HG03571 (cell line): ENCODE measurements around the gene COL6A5.
"Not testable (repeated sequence)": the region's sequence is repeated elsewhere in the genome, so short reads cannot be mapped to it uniquely, and the experiment has no call there.

ENCODE experiments used
- ATAC-seq: cut with Tn5 transposase; IDR thresholded peaks from one replicate; pipeline ENCODE4 v1.9.1; 2021; ENCODE audit not compliant: unreplicated experiment

The COL6A5 gene

DNA sequence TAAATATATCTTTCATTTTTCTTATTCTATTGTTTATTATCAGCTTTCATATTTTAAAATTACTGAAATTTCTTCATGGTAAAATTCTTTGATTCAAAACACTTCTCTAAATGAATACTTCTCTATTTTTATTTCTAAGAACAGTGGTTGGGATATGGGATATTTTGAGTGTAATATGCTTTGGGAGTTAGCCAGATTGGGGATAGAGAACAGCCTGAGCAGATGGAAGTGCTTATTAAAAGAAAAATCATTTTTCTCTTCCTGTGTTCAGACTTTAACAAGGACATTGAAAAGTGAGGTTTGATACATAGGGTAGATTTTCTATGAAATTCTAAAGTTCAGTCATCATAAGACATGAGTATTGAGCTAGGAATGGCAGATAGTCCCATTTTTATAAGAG is 84.8 kb downstream of the COL6A5 start:
- no peak for ATAC-seq

- not testable (repeated sequence) for ATAC-seq
Observed at GRCh38 chr3:130432086-130432485, 86.6 kb downstream of the COL6A5 start.

- no peak for ATAC-seq
Observed at GRCh38 chr3:130433306-130433705, 87.8 kb downstream of the COL6A5 start.

DNA sequence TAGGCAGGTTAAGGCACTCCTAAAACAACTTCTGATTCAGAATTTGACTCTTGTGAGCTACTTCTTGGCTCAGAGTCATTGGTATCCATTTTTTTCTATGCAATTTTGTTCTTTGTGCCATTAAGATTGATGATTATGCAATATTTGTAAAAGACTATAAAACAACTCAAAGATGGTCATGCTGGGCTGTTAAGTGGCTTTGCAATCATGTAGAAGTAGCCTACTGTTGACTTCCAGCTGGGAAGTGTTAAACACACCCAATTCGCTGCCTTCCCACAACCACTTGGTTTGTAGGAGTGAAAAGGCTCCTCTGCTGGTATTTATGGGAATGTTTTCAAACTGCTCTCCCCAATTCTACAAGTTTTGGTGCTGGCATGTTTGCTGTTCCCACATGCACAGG is 96.8 kb downstream of the COL6A5 start:
- no peak for ATAC-seq

DNA sequence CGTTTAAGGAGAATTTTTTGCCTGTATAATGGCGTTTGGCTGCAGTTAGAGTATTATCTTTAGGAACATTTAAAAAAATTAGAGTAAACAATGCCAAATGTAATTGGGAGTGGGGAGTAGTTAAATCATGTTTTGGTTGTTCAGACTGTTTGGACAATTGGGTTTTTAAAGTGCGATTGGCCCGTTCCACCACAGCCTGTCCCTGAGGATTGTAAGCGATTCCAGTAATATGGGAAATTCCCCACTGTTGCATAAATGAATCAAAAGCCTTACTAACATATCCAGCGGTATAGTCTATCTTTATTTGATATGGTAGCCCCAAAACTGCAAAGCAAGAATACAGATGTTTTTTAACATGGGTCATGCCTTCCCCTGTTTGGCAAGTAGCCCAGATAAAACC is 101.4 kb downstream of the COL6A5 start:
- not testable (repeated sequence) for ATAC-seq

DNA sequence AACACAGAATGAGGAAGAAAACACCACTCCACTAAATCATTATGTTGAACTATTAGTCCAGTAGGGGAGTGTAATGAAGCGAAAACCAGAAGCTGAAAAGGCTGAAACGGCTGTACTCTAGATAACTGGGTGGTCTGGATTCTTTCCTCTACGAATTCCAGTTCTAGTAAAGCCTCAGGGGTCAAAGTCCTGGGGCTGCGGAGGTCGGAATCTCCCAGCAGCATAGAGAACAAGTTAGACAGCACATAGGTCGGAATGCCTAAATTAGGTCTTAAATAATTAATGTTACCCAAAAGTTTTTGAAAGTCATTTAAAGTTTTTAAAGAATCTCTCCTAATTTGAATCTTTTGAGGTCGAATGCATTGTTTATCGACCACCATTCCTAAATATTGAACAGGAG is 102.7 kb downstream of the COL6A5 start:
- not testable (repeated sequence) for ATAC-seq

- ATAC-seq, result no peak
Observed at GRCh38 chr3:130456540-130456939, 111.1 kb downstream of the COL6A5 start.

- ATAC-seq, result no peak
Observed at GRCh38 chr3:130457671-130458070, 112.2 kb downstream of the COL6A5 start.

DNA sequence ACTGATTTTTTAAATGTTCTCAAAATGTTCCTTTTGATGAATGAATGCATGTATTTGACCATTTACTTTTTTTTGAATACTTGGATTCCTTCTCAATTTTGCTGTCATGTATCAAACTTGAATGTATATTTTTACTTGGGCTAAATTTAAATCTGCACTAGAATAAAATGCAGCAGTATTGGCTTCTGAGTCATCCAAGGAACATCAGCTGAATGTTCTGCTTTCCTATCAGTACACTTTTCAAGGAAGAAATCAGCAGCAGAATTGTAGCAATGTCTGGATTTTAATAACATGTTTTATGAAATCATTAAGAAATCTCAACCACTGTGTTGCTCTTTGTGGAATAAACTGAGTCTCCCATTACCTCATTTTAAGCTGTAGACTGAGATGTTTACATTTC is 114.5 kb downstream of the COL6A5 start:
- ATAC-seq, result no peak

- ATAC-seq, result no peak
Observed at GRCh38 chr3:130462089-130462488, 116.6 kb downstream of the COL6A5 start.

DNA sequence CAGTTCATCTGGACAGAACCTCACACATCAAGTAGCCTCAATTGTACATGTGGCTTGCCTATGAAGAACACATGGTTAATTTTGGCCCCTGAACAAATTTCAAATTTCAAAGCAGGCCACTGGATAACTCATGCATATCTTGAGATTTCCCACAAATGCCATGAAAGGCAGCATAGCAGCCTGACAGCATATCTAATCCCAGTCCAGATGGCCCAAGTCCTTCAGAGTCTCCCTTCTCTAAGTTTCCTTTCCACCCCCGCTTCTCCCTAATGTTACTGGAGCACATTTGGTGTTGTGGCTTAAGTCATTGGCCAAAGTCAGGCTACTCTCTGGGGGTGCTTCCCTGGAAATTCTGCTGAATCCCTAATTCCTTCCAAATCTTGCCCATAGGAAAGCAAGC is 117.7 kb downstream of the COL6A5 start:
- ATAC-seq, result no peak

- ATAC-seq, result no peak
Observed at GRCh38 chr3:130465521-130465920, 120.0 kb downstream of the COL6A5 start.

DNA sequence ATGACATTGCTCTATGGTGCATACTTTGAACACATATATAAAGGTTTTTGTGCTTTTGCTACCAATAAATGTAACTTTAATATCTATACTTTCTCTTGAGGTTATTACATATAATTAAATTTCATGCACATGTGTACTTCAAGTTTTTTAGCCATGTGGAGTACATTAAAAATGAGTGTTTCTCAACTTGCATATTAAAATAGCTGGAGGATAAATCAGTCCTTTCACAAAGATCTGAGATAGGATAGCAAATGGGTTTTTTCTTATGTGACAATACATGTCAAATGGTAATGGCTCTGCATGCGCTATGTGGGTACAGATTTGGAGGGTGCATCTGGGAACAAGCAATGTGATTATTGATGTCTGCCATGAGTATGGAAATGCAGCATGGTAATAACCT is 122.8 kb downstream of the COL6A5 start:
- ATAC-seq, result no peak

GRCh38 chr3:130470126-130470525 is 124.7 kb downstream of the COL6A5 start:
- no peak for ATAC-seq

- no peak for ATAC-seq
Observed at GRCh38 chr3:130473416-130473815, 127.9 kb downstream of the COL6A5 start.

GRCh38 chr3:130480736-130481135 is 135.3 kb downstream of the COL6A5 start:
- ATAC-seq, result no peak

DNA sequence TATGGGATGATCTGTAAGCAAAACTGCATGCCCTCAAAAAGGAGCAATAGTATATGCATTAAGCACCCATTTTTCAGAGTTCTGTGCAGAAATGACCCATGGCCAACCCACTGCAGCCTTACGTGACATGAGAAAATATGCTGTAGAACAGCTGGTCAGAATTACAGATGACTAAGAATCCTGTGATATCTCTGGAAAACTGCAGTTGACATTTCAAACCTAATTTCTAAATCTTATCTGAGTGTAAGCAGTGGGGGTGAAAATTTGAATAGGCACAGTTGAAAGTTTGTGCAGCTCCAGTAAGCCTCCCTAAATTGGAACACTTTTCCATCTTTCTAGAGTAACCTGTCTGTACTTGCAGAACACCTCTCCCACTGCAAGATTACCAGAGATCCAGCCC is 142.8 kb downstream of the COL6A5 start:
- no peak for ATAC-seq

GRCh38 chr3:130488769-130489450 is 143.4 kb downstream of the COL6A5 start:
- no peak for ATAC-seq

- ATAC-seq, result no peak
Observed at GRCh38 chr3:130490241-130490640, 144.8 kb downstream of the COL6A5 start.

DNA sequence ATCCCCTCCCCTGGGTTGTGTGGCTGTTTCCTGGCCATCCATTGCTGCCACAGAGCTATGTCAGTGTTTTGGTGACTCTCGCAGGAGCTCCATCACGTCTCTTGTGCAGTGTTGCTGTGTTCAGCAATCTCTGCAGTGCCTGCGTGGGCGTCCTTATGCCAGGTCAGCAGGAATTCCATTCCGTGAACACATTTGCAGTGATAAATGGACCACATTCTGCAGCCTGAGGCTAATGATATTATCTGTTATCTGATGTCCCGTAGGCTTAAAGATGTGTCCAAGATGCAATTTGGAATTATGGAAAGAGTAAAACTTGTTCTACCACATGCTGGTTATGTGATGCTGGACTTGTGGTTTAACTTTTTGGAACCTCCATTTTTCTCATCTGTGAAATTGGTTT is 146.0 kb downstream of the COL6A5 start:
- ATAC-seq, result no peak

- no peak for ATAC-seq
Observed at GRCh38 chr3:130504701-130505100, 159.2 kb downstream of the COL6A5 start.

DNA sequence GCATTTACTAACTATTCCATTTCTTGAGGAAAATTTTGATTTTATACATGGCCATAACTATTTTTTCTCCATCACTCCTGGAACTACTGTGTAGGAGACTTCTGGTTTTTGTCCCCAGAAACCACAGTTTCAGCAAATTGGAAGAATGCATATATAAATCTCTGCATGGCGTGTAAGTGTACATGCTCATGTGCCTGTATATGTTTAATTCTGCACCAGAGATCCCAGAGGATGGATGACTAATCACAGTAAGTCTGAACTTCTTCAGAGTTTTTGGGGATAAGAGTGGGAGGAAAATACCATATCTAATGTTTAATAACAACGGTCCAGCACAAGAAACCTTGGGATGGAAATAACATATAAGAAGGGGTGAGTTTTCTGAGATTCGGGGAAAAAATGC is 160.6 kb downstream of the COL6A5 start:
- ATAC-seq, result no peak

DNA sequence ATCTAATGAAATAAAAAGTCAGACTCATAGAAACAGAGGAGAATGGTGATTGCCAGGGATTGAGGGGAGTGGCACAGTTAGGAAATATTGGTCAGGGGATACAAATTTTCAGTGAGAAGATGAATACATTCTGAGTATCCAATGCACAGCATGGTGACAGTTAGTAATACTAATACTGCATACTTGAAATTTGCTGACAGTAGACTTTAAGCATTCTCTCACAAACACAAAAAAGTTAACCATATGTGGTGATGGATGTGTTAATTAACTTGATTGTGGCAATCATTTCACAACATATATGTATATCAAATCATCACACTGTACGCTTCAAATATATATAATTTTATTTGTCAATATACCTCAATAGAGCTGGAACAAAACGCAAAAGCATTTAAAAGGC is 162.3 kb downstream of the COL6A5 start:
- ATAC-seq, result no peak
